RWPE1 (cell line): ENCODE measurements around the gene ZNF362.

ENCODE experiments used
- CTCF ChIA-PET: fragments of 350-600 bp; sonication (Branson Sonifier 250); formaldehyde crosslinking; extraction: SDS; loops from one replicate; lab custom pipeline; 2021; lab: Yijun Ruan, JAX
- POLR2A ChIA-PET: fragments of 400-600 bp; formaldehyde crosslinking; extraction: SDS; loops from one replicate; lab custom pipeline; 2020; ENCODE audit warnings: antibody characterized with exemption; ENCODE audit not compliant: low non-redundant PET; lab: Yijun Ruan, JAX
- DNase-seq: peaks from one replicate; pipeline ENCODE4 v3.0.0; 2012; ENCODE audit warnings: low spot score
- H3K27ac ChIP-seq: fragments of 450-650 bp; 2 replicates; pipeline ENCODE4 v1.5.1; 2017
- TF ChIP-seq, protein P1 (sequence below): fragments of 450-650 bp; conservative IDR thresholded peaks from 2 replicates; pipeline ENCODE4 v1.5.1; 2017; ENCODE audit warnings: low read depth, mild to moderate bottlenecking

ZNF362 gene

DNA sequence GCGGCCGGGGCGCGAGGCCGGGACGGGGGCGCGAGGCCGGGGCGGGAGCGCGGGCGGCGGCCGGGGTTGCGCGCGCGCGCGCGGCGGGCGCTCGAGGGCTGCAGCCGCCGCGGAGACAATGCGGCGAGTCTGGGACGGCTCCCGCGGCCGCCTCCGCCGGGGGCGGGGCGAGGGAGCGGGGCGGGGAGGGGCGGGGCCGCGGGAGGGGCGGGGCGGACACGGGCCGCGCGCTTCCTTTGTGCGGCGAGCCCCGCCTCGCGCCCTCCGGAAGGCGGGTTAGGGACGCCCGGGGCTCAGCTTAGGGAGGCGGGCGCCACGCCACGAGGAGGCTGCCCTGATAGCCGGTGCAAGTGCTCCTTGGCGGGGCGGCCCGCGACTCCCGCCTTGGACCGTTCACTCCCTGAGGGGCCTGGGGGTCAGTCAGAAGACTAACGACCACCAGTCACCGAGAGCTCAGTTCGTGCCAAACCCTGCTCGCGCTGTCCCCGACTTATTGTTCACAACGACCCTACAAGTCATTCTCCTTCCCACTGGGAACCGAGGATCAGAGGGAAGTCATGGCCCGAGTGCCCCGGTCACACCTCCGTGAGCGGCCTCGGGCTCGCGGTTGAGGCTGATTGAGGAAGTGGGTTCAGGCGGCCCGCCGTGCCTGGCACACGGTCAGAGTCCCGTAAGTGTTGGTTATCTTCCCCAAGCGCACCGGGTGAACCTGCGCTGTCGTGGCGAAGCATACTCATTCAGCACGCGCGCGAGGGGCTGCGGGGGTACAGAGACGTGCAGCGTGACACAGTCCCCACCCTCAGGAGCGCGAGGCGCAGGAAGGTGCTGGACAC is 93.7 kb downstream of the ZNF362 start:
- ChIA-PET POLR2A (interaction anchor here (0.6 to 0.8 kb wide), 4 partner anchors 15 to 262 kb away, joined by 3 to 5 read pairs (median 3); no protein-coding TSS in a partner anchor), CTCF (interaction anchor here (0.6 to 1.1 kb wide), 2 partner anchors 55 to 166 kb away, joined by 3 to 5 read pairs; no protein-coding TSS in a partner anchor)
- DNase-seq, result peak; percentile 89
- TF ChIP-seq, protein P1, sequence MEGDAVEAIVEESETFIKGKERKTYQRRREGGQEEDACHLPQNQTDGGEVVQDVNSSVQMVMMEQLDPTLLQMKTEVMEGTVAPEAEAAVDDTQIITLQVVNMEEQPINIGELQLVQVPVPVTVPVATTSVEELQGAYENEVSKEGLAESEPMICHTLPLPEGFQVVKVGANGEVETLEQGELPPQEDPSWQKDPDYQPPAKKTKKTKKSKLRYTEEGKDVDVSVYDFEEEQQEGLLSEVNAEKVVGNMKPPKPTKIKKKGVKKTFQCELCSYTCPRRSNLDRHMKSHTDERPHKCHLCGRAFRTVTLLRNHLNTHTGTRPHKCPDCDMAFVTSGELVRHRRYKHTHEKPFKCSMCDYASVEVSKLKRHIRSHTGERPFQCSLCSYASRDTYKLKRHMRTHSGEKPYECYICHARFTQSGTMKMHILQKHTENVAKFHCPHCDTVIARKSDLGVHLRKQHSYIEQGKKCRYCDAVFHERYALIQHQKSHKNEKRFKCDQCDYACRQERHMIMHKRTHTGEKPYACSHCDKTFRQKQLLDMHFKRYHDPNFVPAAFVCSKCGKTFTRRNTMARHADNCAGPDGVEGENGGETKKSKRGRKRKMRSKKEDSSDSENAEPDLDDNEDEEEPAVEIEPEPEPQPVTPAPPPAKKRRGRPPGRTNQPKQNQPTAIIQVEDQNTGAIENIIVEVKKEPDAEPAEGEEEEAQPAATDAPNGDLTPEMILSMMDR, result no peak
- peak overlapping the region; percentile 92 for H3K27ac ChIP-seq
